ENCODE results near the gene CCDC134.

Gene CCDC134

GRCh38 chr22:41812805-41813545 lies 12.5 kb downstream of the CCDC134 start:
- TF ChIP-seq CREB5 (CRISPR knock-in tag; IDR thresholded peaks at IDR 0.05; ENCODE audit: low read depth): no peak
- no peak for TF ChIP-seq SNAI2 (CRISPR knock-in tag; IDR thresholded peaks at IDR 0.05)
- no peak for TF ChIP-seq TOX (CRISPR knock-in tag; IDR thresholded peaks at IDR 0.05; ENCODE audit: borderline replicate concordance)
- TF ChIP-seq RARB (CRISPR knock-in tag; IDR thresholded peaks at IDR 0.05): no peak
- no peak for TF ChIP-seq ZNF8 (CRISPR knock-in tag; IDR thresholded peaks at IDR 0.05)
- no peak for TF ChIP-seq TSHZ2 (CRISPR knock-in tag; IDR thresholded peaks at IDR 0.05)
- TF ChIP-seq BACH2 (CRISPR knock-in tag; IDR thresholded peaks at IDR 0.05; ENCODE audit: borderline replicate concordance): no peak
- no peak for TF ChIP-seq ZC3H10 (CRISPR knock-in tag; IDR thresholded peaks at IDR 0.05)
- no peak for TF ChIP-seq POU6F1 (CRISPR knock-in tag; IDR thresholded peaks at IDR 0.05; ENCODE audit: borderline replicate concordance, low read depth)
- TF ChIP-seq ARNTL (CRISPR knock-in tag; IDR thresholded peaks at IDR 0.05; ENCODE audit: borderline replicate concordance, low read depth): no peak
- no peak for TF ChIP-seq PATZ1 (CRISPR knock-in tag; IDR thresholded peaks at IDR 0.05; ENCODE audit: borderline replicate concordance)
- no peak for TF ChIP-seq ESRRG (CRISPR knock-in tag; IDR thresholded peaks at IDR 0.05)
- ATAC-seq: no peak

GRCh38 chr22:41813726-41814410 lies 13.4 kb downstream of the CCDC134 start:
- TF ChIP-seq ZNF8 (CRISPR knock-in tag; IDR thresholded peaks at IDR 0.05) (no peak), TCF4 (CRISPR knock-in tag; IDR thresholded peaks at IDR 0.05; ENCODE audit: borderline replicate concordance) (no peak)
- no peak for ATAC-seq

- TF ChIP-seq BACH2 (CRISPR knock-in tag; IDR thresholded peaks at IDR 0.05; ENCODE audit: borderline replicate concordance) (no peak), ZFP3 (CRISPR knock-in tag; IDR thresholded peaks at IDR 0.05) (no peak), RARB (CRISPR knock-in tag; IDR thresholded peaks at IDR 0.05) (no peak), CSDC2 (CRISPR knock-in tag; IDR thresholded peaks at IDR 0.05) (no peak), PATZ1 (CRISPR knock-in tag; IDR thresholded peaks at IDR 0.05; ENCODE audit: borderline replicate concordance) (no peak), PPARA (CRISPR knock-in tag; IDR thresholded peaks at IDR 0.05; ENCODE audit: borderline replicate concordance) (no peak), CREB5 (CRISPR knock-in tag; IDR thresholded peaks at IDR 0.05; ENCODE audit: low read depth) (no peak), ZNF565 (CRISPR knock-in tag; conservative IDR thresholded peaks at IDR 0.05; ENCODE audit: low read depth) (no peak), ZNF8 (CRISPR knock-in tag; IDR thresholded peaks at IDR 0.05) (no peak), POU6F1 (CRISPR knock-in tag; IDR thresholded peaks at IDR 0.05; ENCODE audit: borderline replicate concordance, low read depth) (no peak), TOX (CRISPR knock-in tag; IDR thresholded peaks at IDR 0.05; ENCODE audit: borderline replicate concordance) (no peak), SNAI2 (CRISPR knock-in tag; IDR thresholded peaks at IDR 0.05) (no peak)
- no peak for ATAC-seq
Observed at GRCh38 chr22:41815716-41816115, 15.2 kb downstream of the CCDC134 start.
